ENCODE data around the gene MYO3B. TPM values are rescaled to one million over a fixed set of nuclear protein-coding genes. Genes with fewer than 3 reads are reported as not detected.

The MYO3B gene
- total RNA-seq, 1 experiment from 2014 or later = 0.52 TPM

- intact Hi-C loops (cut with micrococcal nuclease; ENCODE audit: unreplicated experiment) = no loop called here
- no peaks in the 10 kb centered on the region for H3K9me3 ChIP-seq (ENCODE audit: low read depth, low read length, poor library complexity, severe bottlenecking)
- no peak overlapping the region for H3K4me3 ChIP-seq (ENCODE audit: low read depth, low read length, poor library complexity, severe bottlenecking)
- BruUV-seq (replicated peaks) = no TSS peak
- no peaks in the 10 kb centered on the region for H3K36me3 ChIP-seq (ENCODE audit: insufficient read depth, low read length, poor library complexity, severe bottlenecking)
- ChIA-PET POLR2A (ENCODE audit: low non-redundant PET) (interaction anchor here (0.5 kb wide), 1 partner anchor 235 kb away, joined by 7 read pairs; no protein-coding TSS in a partner anchor), CTCF (no interaction called here)
- H3K27me3 ChIP-seq (replicated peaks; ENCODE audit: insufficient read depth, low read depth, low read length, poor library complexity) = peaks cover 8% of the 10 kb centered on the region
- TF ChIP-seq EZH2 (IDR thresholded peaks at IDR 0.05; ENCODE audit: borderline replicate concordance, low read depth, low read length, poor library complexity, severe bottlenecking) (no peak), CTCF (conservative IDR thresholded peaks at IDR 0.05; ENCODE audit: low read depth, low read length) (no peak)
- no peak overlapping the region for H3K27ac ChIP-seq (ENCODE audit: low read depth, low read length, poor library complexity, severe bottlenecking)
- no peak for DNase-seq (ENCODE audit: low spot score)
- no peaks in the 10 kb centered on the region for H3K4me1 ChIP-seq (ENCODE audit: insufficient read depth, low read length, poor library complexity, severe bottlenecking)
Measured at GRCh38 chr2:170639635-170640034, 461.7 kb downstream of the MYO3B start.

- Histone ChIP-seq H3K36me3 (ENCODE audit: insufficient read depth, low read length, poor library complexity, severe bottlenecking) (no peaks in the 10 kb centered on the region), H3K4me1 (ENCODE audit: insufficient read depth, low read length, poor library complexity, severe bottlenecking) (no peaks in the 10 kb centered on the region), H3K4me3 (ENCODE audit: low read depth, low read length, poor library complexity, severe bottlenecking) (no peak overlapping the region), H3K27ac (ENCODE audit: low read depth, low read length, poor library complexity, severe bottlenecking) (no peak overlapping the region), H3K9me3 (ENCODE audit: low read depth, low read length, poor library complexity, severe bottlenecking) (no peaks in the 10 kb centered on the region), H3K27me3 (replicated peaks; ENCODE audit: insufficient read depth, low read depth, low read length, poor library complexity) (peaks cover 8% of the 10 kb centered on the region)
- intact Hi-C loops (cut with micrococcal nuclease; ENCODE audit: unreplicated experiment) = no loop called here
- POLR2A ChIA-PET (ENCODE audit: low non-redundant PET) = no interaction called here
- TF ChIP-seq CTCF (conservative IDR thresholded peaks at IDR 0.05; ENCODE audit: low read depth, low read length) (no peak), EZH2 (IDR thresholded peaks at IDR 0.05; ENCODE audit: borderline replicate concordance, low read depth, low read length, poor library complexity, severe bottlenecking) (no peak)
- no peak for DNase-seq (ENCODE audit: low spot score)
- BruUV-seq (replicated peaks) = no TSS peak
- CTCF ChIA-PET = no interaction called here
Measured at GRCh38 chr2:170641961-170642360, 464.0 kb downstream of the MYO3B start.

DNA sequence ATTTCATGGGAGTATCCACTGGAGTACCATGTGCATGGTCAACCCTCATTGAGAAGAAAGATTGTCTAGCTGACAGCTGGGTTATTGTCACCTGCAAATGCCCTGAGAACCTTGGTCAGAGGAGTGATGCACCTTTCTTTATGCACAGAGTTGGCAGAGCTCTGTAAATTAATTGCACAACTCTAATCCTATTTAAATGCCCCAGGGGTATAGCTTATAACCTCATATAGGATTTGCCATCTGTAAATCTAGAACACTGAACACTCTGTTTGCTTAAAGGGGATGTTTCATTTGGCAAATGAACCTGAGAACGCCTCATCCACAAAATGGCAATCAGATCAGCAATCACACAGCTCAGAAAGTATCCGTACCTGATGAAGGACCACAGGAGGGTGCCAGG is 465.4 kb downstream of the MYO3B start:
- TF ChIP-seq EZH2 (IDR thresholded peaks at IDR 0.05; ENCODE audit: borderline replicate concordance, low read depth, low read length, poor library complexity, severe bottlenecking) (no peak), CTCF (conservative IDR thresholded peaks at IDR 0.05; ENCODE audit: low read depth, low read length) (no peak)
- Histone ChIP-seq H3K4me1 (ENCODE audit: insufficient read depth, low read length, poor library complexity, severe bottlenecking) (no peaks in the 10 kb centered on the region), H3K9me3 (ENCODE audit: low read depth, low read length, poor library complexity, severe bottlenecking) (no peaks in the 10 kb centered on the region), H3K4me3 (ENCODE audit: low read depth, low read length, poor library complexity, severe bottlenecking) (no peak overlapping the region), H3K27ac (ENCODE audit: low read depth, low read length, poor library complexity, severe bottlenecking) (no peak overlapping the region), H3K27me3 (replicated peaks; ENCODE audit: insufficient read depth, low read depth, low read length, poor library complexity) (peaks cover 8% of the 10 kb centered on the region), H3K36me3 (ENCODE audit: insufficient read depth, low read length, poor library complexity, severe bottlenecking) (no peaks in the 10 kb centered on the region)
- BruUV-seq (replicated peaks) = no TSS peak
- POLR2A ChIA-PET (ENCODE audit: low non-redundant PET) = no interaction called here
- DNase-seq (ENCODE audit: low spot score) = no peak
- intact Hi-C loops (cut with micrococcal nuclease; ENCODE audit: unreplicated experiment) = no loop called here
- CTCF ChIA-PET = no interaction called here
